Measurements from ENCODE around the gene TMSB4X.
"Not testable (repeated sequence)": the region's sequence is repeated elsewhere in the genome, so short reads cannot be mapped to it uniquely, and the experiment has no call there.

TMSB4X gene

DNA sequence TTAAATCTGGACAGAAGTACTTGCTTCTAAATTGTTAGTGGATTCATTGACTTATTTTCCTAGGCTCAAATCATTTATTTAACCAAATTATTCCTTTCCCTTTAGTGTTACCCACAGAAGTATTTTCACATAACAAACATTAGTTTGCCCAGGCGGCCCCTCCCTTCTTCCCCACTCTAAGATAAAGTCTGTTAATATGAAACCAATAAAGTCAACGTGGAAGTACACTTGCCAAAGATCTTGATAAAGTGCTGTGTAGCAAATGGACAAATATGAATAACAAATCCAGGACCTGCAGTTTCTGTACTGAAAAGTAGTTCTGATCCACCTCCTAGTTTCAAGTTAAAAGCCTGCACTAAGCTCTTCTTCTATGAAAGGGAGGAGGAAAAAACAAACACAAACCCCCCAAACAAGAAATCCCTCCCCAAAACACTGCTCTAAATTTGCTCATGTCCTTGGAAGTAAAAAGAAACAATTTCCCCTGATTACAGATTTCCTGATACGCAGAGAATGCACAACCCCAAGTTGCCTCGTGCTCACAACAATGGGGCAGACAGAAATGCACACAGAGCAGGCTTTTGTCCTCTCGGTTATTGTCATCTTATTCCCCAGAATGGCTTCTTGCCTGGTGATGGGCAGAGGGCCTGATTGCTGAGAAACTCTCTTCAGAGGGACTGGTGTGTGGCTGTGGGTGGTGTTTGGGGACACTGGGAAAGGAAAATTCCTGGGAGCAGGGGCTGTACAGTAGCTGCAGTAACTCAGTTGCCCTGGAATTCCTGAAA lies 23.2 kb downstream of the TMSB4X start:
- DNase-seq: no peak

DNA sequence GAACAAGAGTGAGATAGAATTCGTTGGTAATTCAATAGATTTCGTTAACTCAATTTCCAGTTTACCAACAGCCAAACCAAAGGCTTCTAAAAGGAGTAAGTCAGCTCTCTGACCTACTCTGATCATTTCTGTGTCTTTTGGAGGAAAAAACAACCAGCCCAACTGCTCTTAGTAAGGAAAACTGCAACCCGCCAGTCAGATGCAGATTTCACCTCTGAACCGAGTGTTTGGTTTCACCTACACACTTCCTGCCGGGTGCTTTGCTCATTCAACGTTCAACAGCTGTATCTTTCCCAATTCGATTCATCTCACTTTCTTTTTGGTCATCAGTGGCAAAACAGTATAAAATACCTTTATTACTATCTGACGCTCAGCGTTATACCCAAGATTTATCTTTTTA lies 24.5 kb downstream of the TMSB4X start:
- DNase-seq: no peak

DNA sequence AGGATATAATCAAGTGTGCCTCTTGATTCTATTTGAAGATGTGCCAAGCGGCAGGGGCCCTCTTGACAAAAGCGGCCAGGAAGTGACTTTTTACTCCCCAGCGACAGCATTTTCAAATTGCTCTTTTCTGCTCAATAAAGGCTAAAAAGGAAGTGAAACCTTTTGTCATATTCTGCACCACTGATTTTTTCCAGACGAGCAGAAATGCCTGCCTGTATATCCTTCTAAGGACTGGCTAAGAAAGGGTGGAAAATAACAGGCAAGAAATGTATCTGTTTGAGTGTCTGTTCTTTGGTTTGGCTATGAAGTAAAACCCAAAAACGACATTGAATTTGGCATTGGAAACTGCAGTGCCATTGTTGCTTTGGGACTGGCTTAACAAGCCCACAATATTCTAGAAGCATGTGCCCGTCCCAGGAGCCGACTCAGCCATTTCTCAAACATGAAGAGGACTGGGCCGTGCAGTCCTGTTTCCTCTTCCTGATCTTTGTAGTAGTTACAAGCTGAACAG lies 25.4 kb downstream of the TMSB4X start:
- no peak for DNase-seq

DNA sequence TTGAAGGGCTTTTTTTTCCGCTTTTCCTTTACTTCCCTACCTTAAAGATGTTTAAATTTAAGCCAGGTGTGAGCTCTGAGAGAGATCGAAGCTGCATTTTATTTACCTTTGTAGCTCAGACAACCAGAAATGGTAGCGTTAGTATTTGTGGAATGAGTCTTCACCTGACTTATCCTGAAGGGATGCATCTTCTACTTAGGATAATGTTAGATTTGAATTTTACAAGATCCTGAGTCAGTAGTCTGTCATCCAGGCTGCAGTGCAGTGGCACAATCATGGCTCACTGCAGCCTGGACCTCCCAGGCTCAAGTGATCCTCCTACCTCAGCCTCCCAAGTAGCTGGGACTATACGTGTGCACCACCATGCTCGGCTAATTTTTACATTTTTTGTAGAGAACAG lies 26.2 kb downstream of the TMSB4X start:
- DNase-seq: no peak

DNA sequence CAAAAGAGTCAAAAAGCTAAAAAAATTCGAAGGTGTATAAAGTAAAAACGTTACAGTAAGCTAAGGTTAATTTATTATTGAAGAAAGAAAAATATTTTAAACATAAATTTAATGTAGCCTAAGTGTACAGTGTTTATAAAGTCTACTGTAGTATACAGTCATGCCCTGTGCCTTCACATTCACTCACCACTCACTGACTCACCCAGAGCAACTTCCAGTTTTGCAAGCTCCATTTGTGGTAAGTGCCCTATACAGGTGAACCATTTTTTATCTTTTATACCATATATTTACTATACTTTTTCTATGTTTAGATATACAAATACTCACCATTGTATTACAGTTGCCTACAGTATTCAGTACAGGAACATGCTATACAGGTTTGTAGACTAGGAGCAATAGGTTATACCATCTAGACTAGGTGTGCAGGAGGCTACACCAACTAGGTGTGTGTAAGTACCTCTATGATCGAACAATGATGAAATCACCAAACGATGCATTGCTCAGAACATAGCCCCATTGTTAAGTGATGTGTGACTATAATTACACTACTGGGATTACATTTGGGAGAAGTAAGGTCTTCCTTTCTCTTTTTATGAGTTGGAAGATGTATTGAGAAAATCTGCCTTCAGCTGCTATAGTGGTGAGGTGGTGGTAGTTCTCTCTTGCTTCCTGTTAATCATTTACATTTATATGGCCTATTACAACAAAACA lies 27.2 kb downstream of the TMSB4X start:
- no peak for DNase-seq

DNA sequence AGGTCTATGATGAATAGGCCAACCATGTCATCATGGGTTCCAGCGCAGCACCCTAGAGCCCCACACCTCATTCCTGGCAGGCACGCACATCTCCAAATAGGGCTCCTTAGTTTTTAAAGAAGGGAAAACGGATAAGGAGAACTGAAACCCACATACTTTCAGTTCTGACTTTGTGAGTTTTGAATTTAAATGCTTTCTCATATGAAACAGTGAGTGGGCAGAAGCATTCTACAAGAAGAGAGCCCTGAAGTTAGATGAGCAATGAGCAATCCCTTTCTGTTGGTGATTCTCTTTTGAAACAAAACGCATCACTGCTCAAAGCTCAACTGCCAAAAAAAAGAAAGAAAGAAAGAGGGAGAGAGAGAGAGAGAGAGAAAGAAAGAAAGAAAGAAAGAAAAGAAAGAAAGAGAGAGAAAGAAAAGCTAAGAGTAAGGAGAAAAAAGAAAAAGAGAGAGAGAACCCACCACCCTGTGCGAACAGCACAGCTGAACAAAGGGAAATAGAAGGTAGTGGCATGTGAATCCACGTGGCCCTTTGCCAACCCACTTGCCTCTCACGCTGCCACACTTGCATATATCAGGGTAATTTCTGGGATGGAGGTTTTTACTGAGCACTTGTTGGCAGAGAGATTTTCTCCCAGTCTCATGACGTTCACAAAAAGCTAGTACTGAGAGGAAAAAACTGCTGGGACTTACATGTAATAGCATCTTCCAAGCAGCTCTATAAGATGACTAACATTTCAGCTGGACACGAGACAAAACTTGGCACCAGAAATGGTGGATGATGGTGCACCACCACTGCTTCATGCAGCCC lies 31.0 kb downstream of the TMSB4X start:
- DNase-seq: no peak

DNA sequence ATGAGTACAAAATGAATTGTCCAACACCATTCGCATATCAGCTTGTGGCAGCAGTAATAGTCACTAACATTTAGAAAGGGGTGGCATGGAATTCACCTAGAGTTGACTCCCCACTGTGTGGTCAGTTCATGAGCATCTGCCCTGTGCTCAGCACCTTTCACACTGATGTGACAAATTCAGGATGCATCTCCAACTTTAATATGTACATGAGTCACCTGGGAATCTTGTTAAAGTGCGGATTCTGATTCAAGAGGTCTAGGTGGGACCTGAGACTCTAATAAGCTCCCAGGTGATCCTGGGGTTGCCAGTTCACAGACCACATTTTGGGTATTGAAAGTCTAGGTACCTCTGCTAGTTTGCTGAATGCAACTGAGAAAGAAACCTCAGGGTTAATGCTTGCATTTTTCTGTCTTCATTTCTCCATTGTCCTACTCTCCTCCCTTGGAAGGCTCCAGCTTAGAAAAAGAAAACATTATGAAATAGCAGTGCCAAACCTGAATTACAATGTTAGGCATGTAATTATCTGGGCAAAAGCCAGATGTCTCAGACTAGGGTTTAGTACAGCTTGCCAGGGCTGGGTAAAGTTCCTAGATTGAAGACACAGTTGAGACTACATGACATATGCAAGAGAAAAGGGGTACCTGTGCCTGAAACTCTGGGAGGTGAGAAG lies 32.7 kb downstream of the TMSB4X start:
- DNase-seq: no peak

DNA sequence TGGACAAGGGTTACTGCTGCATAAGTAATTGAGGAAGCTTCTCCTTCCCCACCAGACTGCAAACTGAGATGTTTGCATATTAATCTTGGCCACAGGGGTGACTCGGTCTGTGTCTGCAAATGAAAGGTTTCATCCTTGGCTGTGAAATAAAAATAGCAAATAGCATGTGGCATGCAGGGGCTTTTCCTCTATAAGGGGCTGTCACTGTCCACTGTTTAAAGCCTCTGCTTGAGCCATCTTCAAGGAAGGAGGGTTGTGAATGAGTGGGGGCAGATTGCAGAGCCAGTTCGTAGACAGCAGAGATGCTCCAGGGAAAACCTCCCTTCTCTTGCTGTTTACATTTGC lies 33.3 kb downstream of the TMSB4X start:
- DNase-seq: no peak

DNA sequence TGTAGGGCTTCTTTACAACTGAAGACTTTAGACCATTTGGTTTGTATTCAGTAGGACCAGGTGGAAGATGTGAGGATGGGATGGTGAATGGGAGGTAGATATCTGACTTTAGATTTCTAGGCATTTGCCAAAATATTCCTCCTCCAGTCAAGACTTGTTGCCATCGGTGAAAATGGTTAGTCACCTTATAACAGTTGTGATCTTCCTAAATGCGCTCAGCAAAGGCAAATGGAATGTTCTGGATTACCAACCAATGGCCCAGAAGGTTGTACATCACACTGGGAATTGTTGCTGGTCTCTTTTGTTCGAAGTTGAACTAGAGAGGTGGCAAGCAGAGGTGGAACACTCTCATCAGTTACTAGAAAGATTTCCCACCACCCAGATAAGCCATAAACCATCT lies 33.9 kb downstream of the TMSB4X start:
- DNase-seq: no peak

DNA sequence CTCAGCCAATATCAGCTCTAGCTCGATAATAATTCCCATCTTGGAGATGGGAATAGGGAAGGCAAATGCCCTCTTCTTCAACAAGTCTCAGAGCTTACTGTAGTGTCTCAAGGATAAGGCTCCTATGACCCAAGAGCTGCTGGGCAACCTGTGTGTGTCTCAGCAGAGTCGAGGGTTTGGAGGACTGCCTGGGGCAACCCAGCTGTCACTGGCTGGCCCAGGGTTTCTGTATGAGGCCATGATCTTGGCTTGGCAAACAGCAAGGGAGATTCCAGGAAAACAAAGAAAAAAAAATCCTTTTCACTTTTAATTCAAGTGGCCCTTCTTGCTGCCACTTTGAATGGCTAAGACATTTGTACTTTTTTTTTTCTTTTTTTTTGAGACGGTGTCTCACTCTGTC lies 34.4 kb downstream of the TMSB4X start:
- no peak for DNase-seq

DNA sequence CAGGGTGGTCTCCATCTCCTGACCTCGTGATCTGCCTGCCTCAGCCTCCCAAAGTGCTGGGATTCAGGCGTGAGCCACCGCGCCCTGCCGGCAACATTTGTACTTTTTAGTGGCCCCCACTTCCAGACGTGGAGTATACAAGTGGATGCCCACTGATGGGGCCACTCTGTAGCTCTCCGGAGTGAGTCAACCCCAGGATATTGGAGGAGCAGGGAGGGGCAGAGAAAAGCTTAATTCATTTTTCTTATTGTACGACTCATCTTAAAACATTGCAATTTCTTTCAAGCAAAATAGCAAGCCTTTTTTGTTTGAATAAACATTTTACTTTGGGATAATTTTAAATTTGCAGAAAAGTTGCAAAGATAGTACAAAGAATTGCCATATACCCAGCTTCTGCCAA lies 34.9 kb downstream of the TMSB4X start:
- no peak for DNase-seq

DNA sequence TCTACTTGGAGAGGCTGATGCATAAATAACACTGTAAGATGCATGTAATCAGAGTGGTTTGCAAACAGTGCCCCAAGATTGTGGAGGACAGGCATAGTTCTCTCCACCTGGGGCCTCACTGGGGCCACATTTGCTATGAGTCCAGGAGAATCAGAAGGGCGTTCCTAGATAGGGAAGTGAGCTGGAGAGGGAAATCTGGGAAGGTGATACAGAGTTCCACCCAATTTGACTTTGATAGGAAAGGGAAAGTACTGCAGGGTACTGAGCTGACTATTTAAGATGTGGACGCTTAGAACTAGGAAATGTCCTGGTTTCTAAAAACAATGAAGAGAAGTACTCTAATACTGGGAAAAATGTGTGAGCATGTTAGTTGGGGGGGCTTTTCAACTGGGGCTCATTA lies 35.6 kb downstream of the TMSB4X start:
- DNase-seq: no peak

DNA sequence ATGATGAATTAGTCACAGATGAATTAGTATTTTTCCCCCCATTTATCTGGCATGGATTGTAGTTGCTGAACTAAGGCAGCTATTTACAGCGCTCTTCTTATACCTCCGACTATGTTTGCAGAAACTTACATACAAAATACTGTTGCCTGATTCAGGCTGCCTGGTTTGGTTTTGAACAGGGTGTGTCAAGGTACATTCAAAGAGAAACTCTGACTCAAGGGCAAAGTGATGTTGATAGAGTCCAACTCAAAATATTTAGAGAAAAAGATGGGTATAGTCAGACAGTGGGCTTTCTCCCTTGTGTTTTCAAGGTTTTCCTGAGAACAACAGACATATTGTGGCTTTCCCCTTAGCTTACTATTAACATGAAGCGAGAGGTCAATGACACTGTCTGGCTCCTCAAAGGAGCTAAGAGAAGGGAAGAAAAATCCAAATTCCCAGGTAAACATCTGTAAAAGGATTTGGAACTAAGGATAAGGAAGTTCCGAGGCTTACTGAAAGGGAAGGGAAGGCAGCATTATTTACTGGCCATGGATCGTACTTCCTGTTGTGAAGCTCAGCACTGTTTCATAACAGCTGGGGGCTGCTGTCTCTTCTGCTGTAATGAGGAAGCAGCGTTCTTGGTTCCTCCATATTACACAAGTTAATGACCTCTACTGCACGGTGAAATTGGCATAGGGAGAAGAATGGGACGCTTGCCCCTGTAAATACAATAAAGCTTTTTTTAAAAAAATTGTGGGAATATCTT lies 38.6 kb downstream of the TMSB4X start:
- peak; percentile 76 for DNase-seq

DNA sequence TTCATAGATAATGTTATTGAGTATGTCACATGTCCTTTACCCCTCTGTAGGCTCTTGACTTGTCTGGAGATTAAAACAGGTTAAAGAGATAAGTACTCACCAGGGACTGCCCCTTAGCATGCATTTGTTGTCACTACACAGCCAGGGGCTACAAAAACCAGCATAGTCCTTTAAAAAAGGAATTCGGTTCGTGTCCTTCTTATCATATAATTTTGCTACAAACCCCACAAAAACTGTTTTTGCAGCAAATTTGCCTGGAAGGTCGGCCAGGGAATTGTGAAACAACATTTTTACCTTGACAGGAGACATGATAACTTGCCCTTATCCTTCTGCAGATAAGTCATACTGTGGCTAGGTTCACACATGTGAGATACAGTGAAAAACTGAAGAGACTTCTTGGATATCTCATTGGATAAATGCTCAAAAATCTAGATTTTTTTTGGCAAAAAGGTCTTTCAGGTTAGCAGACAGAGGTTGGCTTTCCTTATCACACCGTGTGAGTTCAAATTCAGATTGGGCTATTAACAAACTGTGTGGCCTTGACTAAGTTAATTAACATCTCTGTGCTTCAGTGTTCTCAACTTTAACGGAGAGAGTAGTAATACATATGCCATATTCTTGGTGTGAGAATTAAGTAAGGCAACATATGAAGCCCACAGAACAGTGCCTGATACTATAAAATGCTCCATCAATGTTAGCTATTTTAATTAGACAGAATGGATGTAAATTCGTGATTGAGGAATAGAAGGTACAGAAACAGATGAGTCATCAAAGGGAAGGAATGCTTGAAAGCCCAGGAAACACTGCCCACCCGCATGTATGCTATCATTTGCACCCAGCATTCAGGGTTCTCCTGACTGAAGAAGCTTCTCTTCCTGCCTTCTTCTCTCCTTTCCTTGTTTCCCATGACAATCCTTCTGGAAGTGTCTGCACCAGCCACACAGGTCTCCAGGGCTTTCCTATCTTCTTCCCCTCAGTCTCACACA lies 39.5 kb downstream of the TMSB4X start:
- no peak for DNase-seq

DNA sequence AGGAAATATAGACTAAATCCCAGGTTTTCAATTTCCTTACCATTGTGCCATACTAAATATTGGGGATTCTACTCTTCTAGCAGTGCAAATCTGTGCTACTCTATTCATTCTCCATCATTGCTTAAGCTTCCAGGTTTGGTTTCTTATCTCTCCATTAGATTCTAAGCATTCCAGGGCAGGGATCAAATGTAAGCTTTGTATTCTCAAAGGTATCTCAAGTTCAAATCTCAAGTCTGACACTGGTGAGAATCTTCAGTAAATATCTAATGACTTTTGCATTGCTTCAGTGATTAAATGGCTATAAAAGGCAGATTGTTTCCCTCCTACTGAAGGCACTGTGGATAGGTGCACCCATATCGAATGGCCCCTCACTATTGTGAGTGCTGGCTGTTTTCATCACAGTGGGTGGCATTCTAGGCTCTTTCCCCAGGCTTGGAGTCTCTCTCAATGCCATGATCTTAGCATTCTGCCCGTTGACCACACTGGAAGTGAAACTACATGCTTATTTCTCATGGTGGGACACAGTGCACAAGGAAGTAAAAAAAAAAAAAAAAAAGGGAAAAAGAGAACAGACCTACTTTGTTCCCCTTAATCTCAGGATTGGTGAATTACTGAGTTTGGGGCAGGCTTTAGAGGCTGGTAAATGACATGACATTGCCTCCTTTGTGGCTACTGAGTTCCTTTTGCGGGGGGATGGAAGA lies 40.8 kb downstream of the TMSB4X start:
- no peak for DNase-seq

DNA sequence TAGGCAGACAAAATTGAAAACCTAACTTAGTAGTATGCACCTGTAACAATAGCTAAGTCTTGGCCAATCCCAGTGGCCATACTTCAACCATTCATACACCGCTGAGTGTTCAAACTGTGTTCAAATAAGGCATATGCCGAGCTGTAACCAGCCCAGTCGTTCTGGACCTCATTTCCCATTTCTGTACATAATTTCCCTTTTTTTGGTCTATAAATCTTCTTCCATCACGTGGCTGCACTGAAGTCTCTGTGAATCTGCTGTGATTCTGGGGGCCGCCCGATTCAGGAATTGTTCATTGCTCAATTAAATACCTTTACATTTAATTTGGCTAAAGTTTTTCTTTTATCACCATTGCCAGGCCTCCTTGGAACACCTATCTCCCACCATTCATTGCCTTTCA lies 41.8 kb downstream of the TMSB4X start:
- not testable (repeated sequence) for DNase-seq

DNA sequence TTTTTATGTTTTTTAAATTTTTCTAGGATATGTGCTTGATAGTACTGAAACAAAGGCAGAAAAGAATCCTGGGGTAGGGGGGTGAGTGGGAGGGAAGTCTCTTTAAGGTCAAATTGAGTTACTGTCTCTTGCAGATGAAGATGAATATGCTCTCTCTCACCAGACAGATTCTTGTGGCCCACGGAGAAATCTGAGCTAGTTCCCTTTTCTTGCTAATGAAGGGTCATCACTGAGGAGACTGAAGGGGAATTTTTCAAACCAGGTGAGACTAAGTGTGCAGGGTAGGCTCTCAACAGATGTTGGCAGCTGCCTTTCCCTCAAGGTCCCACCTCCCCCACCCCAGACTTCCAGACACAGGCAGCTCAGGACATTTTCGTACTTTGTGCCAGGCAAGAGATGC lies 48.0 kb downstream of the TMSB4X start:
- no peak for DNase-seq

DNA sequence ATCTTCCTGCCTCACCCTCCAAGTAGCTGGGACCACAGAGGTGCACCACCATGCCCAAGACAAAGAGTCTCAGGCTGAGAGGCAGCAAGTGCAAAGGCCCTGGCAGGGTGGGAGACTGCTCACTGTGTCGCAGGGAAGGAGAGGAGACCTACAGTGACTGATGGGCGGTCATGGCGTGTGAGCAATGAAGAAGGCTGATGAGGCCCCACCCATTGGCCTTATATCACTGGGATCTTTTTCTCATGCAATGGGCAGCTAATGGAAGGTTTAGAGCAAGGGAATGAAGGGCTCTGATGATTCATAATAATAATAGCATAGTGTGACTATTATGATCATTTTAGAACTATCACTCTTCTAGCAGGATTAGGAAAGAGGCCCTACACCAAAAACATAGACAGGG lies 48.7 kb downstream of the TMSB4X start:
- no peak for DNase-seq

DNA sequence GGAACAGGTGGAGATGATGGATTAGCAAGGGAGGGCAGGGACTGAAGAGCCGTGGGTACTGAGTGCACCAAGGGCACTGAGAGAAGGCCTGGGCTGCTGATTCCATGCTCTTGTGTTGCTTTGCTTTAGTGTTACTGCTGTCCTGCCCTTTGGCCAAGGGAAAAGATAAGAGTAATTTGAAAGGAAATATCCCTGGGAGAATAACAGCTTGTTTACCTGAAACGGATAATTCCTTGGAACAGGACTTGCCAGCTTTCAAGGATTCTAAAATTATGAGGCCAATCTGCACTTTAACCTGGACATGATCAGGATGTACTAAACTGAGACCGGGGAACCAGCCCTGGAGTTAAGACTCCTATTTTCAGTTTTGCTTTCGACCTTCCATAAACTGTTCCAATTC lies 49.1 kb downstream of the TMSB4X start:
- no peak for DNase-seq

DNA sequence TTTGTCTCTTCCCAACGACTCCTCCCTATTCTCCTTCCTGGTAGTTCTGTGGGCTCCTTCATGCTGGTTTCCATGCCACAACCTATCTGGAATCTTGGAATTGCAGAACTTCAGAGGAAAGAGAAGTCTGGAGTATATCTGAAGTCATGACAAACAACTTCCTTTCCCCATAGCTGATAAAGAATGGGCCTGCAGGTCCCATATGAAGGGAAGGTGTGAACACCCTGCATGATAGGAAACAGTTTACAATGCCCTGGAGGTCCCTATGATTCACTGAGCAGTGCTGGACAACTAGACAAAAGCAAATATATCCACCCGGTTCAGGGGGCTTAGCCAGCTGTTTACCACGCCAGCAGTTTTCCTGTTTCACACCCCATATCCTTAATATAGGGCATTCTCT lies 50.1 kb downstream of the TMSB4X start:
- DNase-seq: no peak

Data from hematopoietic multipotent progenitor cell treated with erythropoietin and hydrocortisone succinate and interleukin-3 and kit ligand, for 4 days (in vitro differentiated cells).